Activated CD4-positive, alpha-beta T cell treated with anti-CD3 and anti-CD28 coated beads for 4 hours (primary cell): Measurements from ENCODE around the gene CCDC192.
"Not testable (repeated sequence)": the region's sequence is repeated elsewhere in the genome, so short reads cannot be mapped to it uniquely, and the experiment has no call there.

Experiments
- DNase-seq, 2 donors: peaks; one replicate each; pipeline ENCODE4 v3.0.0-alpha.2; 2020

The CCDC192 gene

DNA sequence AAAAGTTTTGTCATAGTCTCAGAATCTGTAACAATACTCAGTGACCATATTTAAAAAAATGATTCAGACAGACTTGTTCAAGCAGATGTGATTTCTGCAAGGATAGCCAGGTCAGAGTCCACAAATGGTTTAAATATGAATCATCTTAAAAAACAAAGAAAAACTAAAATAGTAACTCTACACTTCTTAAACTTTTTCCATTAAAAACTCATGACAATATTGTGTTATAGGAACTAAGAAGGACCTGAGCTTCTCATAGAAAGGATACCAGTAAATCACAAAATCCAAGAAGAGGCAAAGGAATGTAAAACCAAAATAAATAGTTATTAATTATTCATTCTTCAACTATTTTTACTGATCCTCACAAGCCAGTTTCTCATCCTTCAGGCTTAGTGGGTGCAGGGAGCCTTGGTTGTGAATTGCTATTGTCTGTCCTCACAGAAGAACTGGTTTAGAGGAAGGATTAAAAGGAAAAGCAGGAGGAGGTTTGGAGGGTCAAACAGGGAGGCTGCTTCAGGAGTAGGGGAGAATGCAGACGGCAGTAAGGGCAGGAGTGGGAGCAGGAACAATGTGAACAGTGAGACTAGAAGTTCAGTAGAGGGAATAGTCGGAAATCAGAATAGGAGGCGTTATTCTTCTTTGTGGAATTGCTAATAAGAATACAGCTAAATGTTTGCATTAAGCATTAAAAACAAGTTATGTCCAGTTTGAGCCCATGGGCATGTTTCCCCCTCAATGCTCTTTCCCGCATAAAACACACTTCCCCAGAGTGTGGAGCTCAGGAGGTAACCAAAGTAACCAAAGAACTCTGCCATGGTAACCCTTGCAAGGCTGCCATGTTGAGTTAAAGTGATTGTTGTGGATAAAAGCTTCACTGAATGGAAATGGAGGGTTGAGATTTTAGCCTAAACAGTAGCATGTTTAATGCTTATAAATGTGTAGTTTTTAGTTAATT lies 110.7 kb downstream of the CCDC192 start:
- DNase-seq, result no peak

DNA sequence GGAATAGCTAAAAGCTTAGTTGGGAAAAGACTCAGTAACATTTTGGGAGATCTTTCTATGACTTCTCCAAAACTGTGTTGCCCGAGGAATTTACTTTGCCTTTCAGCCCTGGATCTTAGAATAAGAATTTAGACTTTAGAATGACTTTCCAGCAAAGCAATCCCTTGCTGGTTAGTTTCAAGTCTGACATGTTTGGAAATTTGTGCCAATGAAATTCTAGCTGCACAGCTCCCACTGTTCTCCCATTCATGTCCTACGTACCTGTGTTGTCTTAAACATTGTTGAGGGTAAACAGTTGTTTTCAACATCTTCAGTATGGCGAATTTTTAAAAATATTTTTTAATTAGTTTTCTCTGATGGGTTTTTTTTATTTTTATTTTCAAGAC lies 111.4 kb downstream of the CCDC192 start:
- no peak for DNase-seq

- no peak for DNase-seq
Measured at GRCh38 chr5:127820910-127821553, 117.8 kb downstream of the CCDC192 start.

- no peak for DNase-seq
Measured at GRCh38 chr5:127821896-127822295, 118.7 kb downstream of the CCDC192 start.

DNA sequence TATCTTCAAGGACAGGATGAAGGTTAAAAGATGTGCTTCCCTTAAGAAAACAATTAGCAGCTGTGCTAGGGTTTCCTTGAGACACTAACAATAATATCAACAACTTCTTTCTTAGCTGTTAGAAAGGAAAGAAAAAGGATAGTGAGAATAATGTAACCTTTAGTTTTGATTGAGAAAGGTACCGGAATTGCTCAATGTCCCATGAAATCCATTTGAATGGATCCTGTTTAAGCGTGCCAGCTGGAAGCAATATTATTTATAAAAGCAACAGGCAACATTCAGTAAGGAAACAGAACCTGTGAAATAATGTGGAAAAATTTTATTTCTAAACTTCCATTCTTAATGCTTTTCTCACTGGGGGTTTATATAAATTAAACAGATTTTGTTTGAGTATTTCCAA lies 120.9 kb downstream of the CCDC192 start:
- DNase-seq, result no peak

DNA sequence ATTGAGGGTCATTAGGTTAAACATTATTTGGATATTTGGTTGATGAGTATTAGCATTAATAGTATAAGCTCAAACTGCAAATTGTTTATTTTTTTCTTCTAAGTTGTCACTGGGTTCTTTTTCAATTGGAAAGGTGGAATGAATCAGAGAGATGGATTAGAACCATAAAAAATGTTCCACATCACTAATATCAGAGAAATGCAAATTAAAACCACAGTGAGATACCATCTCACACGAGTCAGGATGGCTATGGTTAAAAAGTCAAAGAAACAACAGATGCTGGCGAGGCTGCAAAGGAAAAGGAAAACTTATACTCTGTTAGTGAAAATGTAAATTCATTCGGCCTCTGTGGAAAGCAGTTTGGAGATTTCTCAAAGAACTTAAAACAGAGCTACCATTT lies 122.8 kb downstream of the CCDC192 start:
- DNase-seq, result no peak

DNA sequence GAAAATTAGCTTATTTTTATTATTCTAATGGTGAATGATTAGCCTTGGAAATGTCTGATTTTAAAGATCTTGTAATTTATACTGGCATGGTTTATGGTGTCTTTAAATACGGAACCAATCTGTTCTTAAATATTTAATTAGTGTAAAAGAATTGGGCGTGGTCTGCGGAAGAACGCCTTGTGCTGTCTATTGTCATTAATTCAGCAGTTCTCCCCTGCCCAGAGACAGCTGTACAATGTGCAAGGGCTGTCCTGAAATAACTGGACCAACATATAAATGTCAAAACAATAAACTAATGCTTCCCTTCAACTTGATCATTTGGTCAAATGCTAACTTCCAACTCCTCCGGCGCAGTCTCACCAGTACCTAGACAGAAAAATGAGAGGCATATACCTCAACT lies 124.3 kb downstream of the CCDC192 start:
- DNase-seq, result no peak

- no peak for DNase-seq
Measured at GRCh38 chr5:127830157-127830556, 127.0 kb downstream of the CCDC192 start.

DNA sequence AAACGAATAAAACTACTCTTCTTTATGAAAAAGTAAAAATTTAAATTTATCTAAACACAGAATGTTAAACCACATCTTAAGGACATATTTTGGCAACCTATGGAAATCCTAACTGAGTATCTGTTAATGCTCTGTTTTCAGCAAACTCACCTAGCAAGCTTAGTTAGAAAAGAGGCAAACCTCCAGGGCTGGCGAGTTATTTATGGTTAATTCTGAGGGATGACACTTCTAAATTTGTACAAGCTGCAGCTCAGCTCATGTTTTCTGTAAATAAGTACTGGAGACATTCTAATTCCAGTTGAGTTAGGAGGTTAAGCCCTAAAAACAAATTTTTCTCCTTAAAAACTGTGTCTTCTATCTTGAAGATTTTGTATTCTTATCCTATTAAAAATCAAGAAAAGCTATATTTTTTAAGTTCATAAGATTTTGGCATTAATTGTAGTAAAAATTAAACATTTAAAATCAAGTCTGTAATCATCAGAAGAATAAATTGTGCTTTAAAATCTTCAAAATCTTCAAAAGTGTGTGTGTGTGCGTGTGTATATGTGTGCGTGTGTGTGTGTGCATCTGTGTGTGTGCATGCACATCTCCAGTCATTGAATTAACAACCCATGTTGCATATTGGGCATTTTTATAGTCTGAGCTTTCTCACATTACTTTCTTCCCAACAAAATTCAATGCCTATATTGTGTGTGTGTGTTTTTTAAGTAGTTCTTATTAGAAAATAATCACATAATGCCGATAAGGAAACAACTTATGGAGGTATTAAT lies 127.8 kb downstream of the CCDC192 start:
- DNase-seq, result no peak

- DNase-seq, result no peak
Measured at GRCh38 chr5:127832067-127832466, 128.9 kb downstream of the CCDC192 start.

DNA sequence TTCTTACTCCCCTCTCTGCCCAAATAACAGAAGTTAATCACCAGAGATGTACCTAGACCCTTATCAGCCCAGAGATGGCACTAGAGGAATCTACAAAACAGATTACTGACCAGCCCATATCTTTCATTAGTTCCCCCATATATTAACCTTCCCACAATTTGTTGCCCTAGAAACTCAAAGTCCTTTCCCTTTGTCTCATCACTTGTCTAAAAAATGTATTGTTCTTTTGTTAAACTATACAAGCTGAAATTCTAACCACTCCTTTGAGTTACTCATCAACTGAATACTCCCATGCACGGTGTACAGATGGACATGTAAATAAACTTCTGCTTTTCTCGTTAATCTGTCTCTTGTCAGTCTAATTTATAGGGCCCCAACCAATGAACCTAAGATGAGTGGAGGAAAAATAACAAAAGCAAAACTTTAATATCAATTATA lies 130.9 kb downstream of the CCDC192 start:
- no peak for DNase-seq

DNA sequence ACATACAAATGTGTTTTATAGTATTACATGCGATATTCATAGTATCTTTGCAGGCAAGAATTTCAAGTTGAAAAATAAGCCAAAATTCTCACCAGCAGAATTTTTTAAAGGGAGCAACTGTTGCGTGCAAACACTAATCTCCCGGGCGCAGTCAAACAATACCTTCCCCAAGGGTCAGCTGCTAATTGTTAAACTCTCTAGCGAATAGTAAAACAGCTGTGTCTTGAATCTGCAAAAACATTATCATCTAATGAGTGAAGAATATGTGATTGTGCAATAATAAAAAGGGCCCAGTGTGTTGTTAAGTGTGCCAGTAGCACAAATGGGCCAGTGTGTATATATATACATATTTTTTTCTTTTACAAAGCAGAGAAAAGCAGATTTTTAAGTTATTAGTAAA lies 131.4 kb downstream of the CCDC192 start:
- DNase-seq, result no peak

DNA sequence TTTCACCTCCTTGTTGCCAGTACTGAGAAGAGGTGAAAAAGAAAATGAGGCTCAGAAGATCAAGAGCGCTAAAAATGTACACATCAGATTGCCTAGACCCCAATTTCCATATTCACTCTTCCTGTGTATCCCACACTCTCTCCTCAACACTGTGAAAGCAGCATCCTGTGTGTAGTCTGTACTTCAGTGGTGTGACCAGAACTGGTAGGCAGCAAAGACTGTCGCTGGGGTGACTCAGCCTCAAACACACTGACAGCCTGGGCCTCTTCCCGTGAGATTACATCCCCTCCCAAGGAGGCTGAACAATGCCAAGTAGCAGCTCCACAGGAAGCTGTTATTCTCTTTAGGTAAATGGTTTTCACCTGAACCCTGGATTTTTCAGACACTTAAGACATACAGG lies 135.5 kb downstream of the CCDC192 start:
- DNase-seq, result no peak

- no peak for DNase-seq
Measured at GRCh38 chr5:127839072-127839471, 135.9 kb downstream of the CCDC192 start.

GRCh38 chr5:127839496-127840197 lies 136.5 kb downstream of the CCDC192 start:
- DNase-seq, result no peak

DNA sequence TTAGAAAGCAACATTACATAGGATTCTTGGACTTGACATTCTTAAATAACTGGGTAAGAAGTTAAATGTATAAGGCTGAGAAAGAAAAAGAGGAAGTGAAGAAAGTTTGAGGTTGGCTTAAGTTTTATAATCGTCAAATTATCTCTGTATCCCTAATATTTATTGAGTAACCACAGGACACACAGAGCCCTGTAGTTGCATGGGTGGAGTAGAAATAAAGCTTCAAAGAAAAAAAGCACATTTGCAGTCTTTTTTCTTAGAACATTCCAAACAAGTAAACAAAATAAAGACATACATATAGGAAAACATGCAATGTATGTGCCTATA lies 137.0 kb downstream of the CCDC192 start:
- DNase-seq, result no peak

DNA sequence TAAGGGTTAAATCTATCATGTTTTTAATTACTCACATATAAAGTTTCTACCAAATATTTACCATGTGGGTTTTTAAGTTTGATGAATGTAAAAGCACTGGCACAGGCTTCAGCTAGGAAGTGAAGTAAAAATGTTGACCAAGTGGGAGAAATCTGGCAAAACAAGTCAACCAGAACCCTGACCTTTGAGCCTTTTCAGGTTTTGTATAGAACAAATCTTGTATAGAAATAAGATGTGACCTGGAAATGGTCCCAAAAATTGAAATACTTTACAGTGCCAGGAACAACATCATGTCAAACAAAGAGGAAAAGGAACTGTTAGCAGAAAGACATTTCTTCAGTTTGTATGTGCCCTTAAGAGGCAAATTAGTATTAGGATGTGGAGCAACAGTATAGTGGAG lies 137.6 kb downstream of the CCDC192 start:
- DNase-seq, result no peak

GRCh38 chr5:127844581-127845021 lies 141.4 kb downstream of the CCDC192 start:
- no peak for DNase-seq

- DNase-seq, result no peak
Measured at GRCh38 chr5:127846884-127847283, 143.7 kb downstream of the CCDC192 start.

DNA sequence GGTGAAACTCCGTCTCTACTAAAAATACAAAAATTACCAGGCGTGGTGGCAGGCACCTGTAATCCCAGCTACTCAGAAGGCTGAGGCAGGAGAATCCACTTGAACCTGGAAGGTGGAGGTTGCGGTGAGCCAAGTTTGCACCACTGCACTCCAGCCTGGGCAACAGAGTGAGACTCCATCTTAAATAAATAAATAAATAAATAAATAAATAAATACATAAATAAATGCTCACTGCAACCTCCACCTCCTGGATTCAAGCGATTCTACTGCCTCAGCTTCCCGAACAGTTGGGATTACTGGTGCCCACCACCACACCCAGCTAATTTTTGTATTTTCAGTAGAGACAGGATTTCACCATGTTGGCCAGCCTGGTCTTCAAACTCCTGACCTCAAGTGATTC lies 144.4 kb downstream of the CCDC192 start:
- not testable (repeated sequence) for DNase-seq

DNA sequence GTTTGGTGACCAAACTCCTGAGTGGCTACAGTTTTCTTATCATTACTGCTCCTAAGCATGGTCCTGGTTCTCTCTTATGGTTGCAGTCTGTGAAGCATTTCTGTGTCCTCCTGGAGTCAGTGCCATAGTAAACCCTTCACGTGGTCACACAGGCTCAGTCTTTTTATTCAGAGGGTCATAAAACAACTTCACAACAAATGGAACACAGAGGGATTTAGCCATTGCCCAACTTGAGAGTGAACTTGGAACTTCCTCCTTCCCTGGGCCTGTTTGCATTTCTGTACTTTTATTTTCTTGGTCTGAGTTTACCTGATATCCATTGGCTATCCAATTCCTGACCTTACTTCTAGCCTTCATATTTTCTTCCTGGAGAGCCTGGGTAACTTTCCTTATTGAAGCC lies 144.9 kb downstream of the CCDC192 start:
- DNase-seq, result no peak

DNA sequence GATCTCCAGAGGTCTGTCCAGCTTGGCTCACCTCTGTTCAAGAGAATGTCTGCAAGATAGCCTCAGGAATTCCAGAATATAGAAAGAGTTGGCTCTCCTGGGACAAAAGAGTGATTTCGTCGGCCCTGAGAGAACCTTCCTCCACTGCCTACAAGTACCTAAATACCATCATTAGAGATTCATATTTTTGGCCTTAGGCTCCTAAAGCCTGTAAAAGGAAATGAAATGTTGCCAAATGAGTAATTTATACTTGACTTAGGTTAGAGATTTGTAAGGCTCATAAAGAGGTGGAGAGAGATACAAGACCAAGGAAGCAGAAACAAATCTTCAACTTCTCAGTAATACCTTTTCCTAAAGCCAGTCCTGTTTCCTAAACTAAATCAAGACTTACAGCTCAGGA lies 146.2 kb downstream of the CCDC192 start:
- DNase-seq, result no peak

GRCh38 chr5:127849891-127850290 lies 146.7 kb downstream of the CCDC192 start:
- no peak for DNase-seq
